Stomach (tissue), 9 donors: ENCODE data around the gene FSTL3. TPM values are rescaled to one million over a fixed set of nuclear protein-coding genes. Genes with fewer than 3 reads are reported as not detected.

Source experiments
- DNase-seq, 2 donors: peaks; one replicate each; pipeline versions ENCODE4 v3.0.0 to v3.0.0-alpha.2; 2013 to 2019
- H3K27ac ChIP-seq, 5 donors: fragments of 200-600 bp in 4 of 5; sonication (generic) in 4 of 5; one replicate each; pipeline ENCODE4 v1.5.1; 2013 to 2019; ENCODE audit warnings: mild to moderate bottlenecking in 1 of 5, moderate library complexity in 1 of 5
- H3K27me3 ChIP-seq, 3 donors: fragments of 200-600 bp; sonication (generic); one replicate each; pipeline ENCODE4 v1.5.1; 2017 to 2019; ENCODE audit warnings: mixed run types in 1 of 3
- H3K36me3 ChIP-seq, 4 donors: fragments of 200-600 bp; sonication (generic); 1 replicate in 3 of 4; 2 replicates in 1 of 4; pipeline ENCODE4 v1.5.1; 2016 to 2019
- H3K4me1 ChIP-seq, 4 donors: fragments of 200-600 bp; sonication (generic); one replicate each; pipeline ENCODE4 v1.5.1; 2016 to 2019
- H3K4me3 ChIP-seq, 4 donors: fragments of 200-600 bp; sonication (generic) in 3 of 4; one replicate each; pipeline ENCODE4 v1.5.1; 2016 to 2019; ENCODE audit warnings: mild to moderate bottlenecking in 1 of 4
- H3K9me3 ChIP-seq, 4 donors: fragments of 200-600 bp; sonication (generic); one replicate each; pipeline ENCODE4 v1.5.1; 2016 to 2019
- CTCF ChIP-seq, 7 experiments: fragments of 450-650 bp in 4 of 7; fragments of 200-600 bp in 3 of 7; sonication (generic) in 3 of 7; IDR thresholded peaks; one replicate each; pipeline ENCODE4 v1.5.1; 2016 to 2019; ENCODE audit warnings: antibody characterized with exemption in 7 of 7, control low read depth in 2 of 7, mild to moderate bottlenecking in 1 of 7
- EP300 ChIP-seq: sonication (generic); formaldehyde crosslinking; IDR thresholded peaks from one replicate; pipeline ENCODE4 v1.6.1; 2017; ENCODE audit warnings: antibody characterized with exemption
- POLR2A ChIP-seq, 4 donors: fragments of 450-650 bp; IDR thresholded peaks; one replicate each; pipeline ENCODE4 v1.6.1; 2016; ENCODE audit warnings: antibody characterized with exemption in 4 of 4, control low read depth in 2 of 4, mild to moderate bottlenecking in 1 of 4, moderate library complexity in 1 of 4
- POLR2AphosphoS5 ChIP-seq, 3 donors: sonication (generic); formaldehyde crosslinking; IDR thresholded peaks; one replicate each; pipeline ENCODE4 v1.6.1; 2016; ENCODE audit warnings: antibody characterized with exemption in 3 of 3
- WGBS, 5 donors: extraction: QIAGEN DNeasy Blood & Tissue Kit in 3 of 5; methylation state at CpG; one replicate each; pipeline versions ENCODE4 v1.1.5 to v1.1.7; 2013 to 2018; 5-methylcytosine and 5-hydroxymethylcytosine counted together
- intact Hi-C: fragments of 100-400 bp; cut with DNase I; formaldehyde crosslinking; loops from one replicate; pipeline ENCODE4 v1.15.1; 2023; ENCODE audit warnings: low total_unique reads
- polyA plus RNA-seq, 3 donors: library from polyadenylated mRNA; stranded (reverse); fragments of 200-250 nt; gene quantifications; one replicate each; pipeline ENCODE4 v1.2.3, GENCODE V29; 2013
- total RNA-seq, 5 donors: library from RNA; depleted of rRNA; stranded (reverse); fragments of >200 nt; gene quantifications; one replicate each; pipeline versions ENCODE4 v1.1.0 to v1.2.3, GENCODE V29; 2014 to 2016
- donor health status: healthy with polysubstance abuse.
- donor health status: Bipolar disorder and iron deficiency.
- donor health status: healthy.

Gene FSTL3
- total and polyA plus RNA-seq, 8 donors = 12.3 to 136 (median 28.3) TPM

- H3K9me3 ChIP-seq = no peaks in the 10 kb centered on the region
- H3K27me3 ChIP-seq = peaks cover 0 to 10% (median 0%) of the 10 kb centered on the region in 3 donors
- peaks cover 0 to 18% (median 14%) of the 10 kb centered on the region in 4 donors for H3K36me3 ChIP-seq
- whole genome bisulfite sequencing, 5 donors = 81 to 92% (median 90%) methylated on average over 6 to 31 of the region's 31 CpGs
- no peak overlapping the region for H3K27ac ChIP-seq
- DNase-seq = no peak
- no peak for TF ChIP-seq EP300
- TF ChIP-seq POLR2AphosphoS5 (IDR thresholded peaks at IDR 0.05) = no peak
- TF ChIP-seq CTCF (IDR thresholded peaks at IDR 0.05) = no peak
- no peak for TF ChIP-seq POLR2A (IDR thresholded peaks at IDR 0.05)
- intact Hi-C loops = no loop called here
- H3K4me1 ChIP-seq = peaks cover 13 to 19% (median 16%) of the 10 kb centered on the region in 4 donors
- no peak overlapping the region for H3K4me3 ChIP-seq
These were observed 35.5 kb upstream of the FSTL3 start for GRCh38 chr19:640606-641189.

- intact Hi-C loops = no loop called here
- TF ChIP-seq EP300 = no peak
- no peak for TF ChIP-seq CTCF (IDR thresholded peaks at IDR 0.05)
- TF ChIP-seq POLR2A (IDR thresholded peaks at IDR 0.05) = no peak
- TF ChIP-seq POLR2AphosphoS5 (IDR thresholded peaks at IDR 0.05) = no peak
- Histone ChIP-seq H3K9me3 (no peaks in the 10 kb centered on the region), H3K27ac (no peak overlapping the region), H3K36me3 (peaks cover 6 to 28% (median 24%) of the 10 kb centered on the region in 4 donors), H3K4me1 (peaks cover 13 to 19% (median 16%) of the 10 kb centered on the region in 4 donors), H3K27me3 (peaks cover 0 to 10% (median 0%) of the 10 kb centered on the region in 3 donors), H3K4me3 (no peak overlapping the region)
- 45 to 69% (median 66%) methylated on average over 13 to 17 of the region's 17 CpGs for WGBS, 5 donors
- no peak for DNase-seq
These were observed 34.5 kb upstream of the FSTL3 start for GRCh38 chr19:641702-642101.

- no peak overlapping the region for H3K4me3 ChIP-seq
- TF ChIP-seq EP300 (no peak), CTCF (IDR thresholded peaks at IDR 0.05) (no peak), POLR2AphosphoS5 (IDR thresholded peaks at IDR 0.05) (no peak), POLR2A (IDR thresholded peaks at IDR 0.05) (no peak)
- peaks cover 19 to 42% (median 38%) of the 10 kb centered on the region in 4 donors for H3K36me3 ChIP-seq
- WGBS, 5 donors = 76 to 85% (median 84%) methylated on average over 34 to 70 of the region's 70 CpGs
- no peak overlapping the region for H3K27ac ChIP-seq
- intact Hi-C loops = no loop called here
- DNase-seq = no peak
- H3K27me3 ChIP-seq = peaks cover 0 to 10% (median 0%) of the 10 kb centered on the region in 3 donors
- no peaks in the 10 kb centered on the region for H3K9me3 ChIP-seq
- H3K4me1 ChIP-seq = peaks cover 13 to 19% (median 16%) of the 10 kb centered on the region in 4 donors
These were observed 33.1 kb upstream of the FSTL3 start for GRCh38 chr19:642767-643727.

GRCh38 chr19:643736-644135 lies 32.5 kb upstream of the FSTL3 start:
- TF ChIP-seq EP300 (no peak), POLR2A (IDR thresholded peaks at IDR 0.05) (no peak), CTCF (IDR thresholded peaks at IDR 0.05) (no peak), POLR2AphosphoS5 (IDR thresholded peaks at IDR 0.05) (no peak)
- Histone ChIP-seq H3K9me3 (no peaks in the 10 kb centered on the region), H3K36me3 (peaks cover 26 to 49% (median 45%) of the 10 kb centered on the region in 4 donors), H3K4me3 (no peak overlapping the region), H3K27ac (no peak overlapping the region), H3K27me3 (peaks cover 0 to 4% (median 0%) of the 10 kb centered on the region in 3 donors), H3K4me1 (peaks cover 12 to 15% (median 14%) of the 10 kb centered on the region in 4 donors)
- no peak for DNase-seq
- WGBS, 5 donors = 84 to 90% (median 87%) methylated on average over 21 to 24 of the region's 24 CpGs
- intact Hi-C loops = no loop called here
